ENCODE results near the gene MRPL32.
"Not testable (repeated sequence)": the region's sequence is repeated elsewhere in the genome, so short reads cannot be mapped to it uniquely, and the experiment has no call there.

MRPL32 gene

GRCh38 chr7:42931834-42932651, at the start of gene MRPL32, which contains the start of gene PSMA2:
TSS of gene MRPL32 (plus strand) at chr7:42932376. CDS start at chr7:42932387, 11 bp downstream.
TSS of gene PSMA2 (minus strand) at chr7:42932174. CDS start at chr7:42932158, 16 bp downstream.
- peak; percentile 93 for DNase-seq (ENCODE audit: extremely low spot score, insufficient read length, low read depth)
- peak; percentile 99 for FAIRE-seq

DNA sequence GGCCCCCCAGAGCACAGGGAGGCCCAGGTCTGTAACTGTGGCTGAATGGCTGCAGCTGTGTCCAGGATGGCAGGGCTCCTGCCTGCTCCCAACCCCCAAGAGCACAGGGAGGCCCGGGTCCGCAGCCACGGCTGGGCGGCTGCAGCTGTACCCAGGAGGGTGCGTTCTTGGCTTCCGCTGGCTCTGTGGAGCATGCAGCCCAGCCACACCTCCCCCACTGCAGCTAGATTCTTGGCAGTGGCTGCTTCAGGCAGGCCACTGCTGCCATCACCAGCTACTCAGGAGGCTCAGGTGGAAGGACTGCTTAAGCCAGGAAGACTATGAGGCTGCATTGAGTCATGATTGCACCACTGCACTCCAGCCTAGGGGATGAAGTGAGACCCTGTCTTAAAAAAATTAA, 48.2 kb upstream of the MRPL32 start:
- FAIRE-seq = peak; percentile 44
- DNase-seq (ENCODE audit: extremely low spot score, insufficient read length, low read depth) = no peak

GRCh38 chr7:42885183-42885582, 47.0 kb upstream of the MRPL32 start:
- FAIRE-seq; DNase-seq (ENCODE audit: extremely low spot score, insufficient read length, low read depth): not testable (repeated sequence)

GRCh38 chr7:42886129-42886528, 46.0 kb upstream of the MRPL32 start:
- no peak for FAIRE-seq
- DNase-seq (ENCODE audit: extremely low spot score, insufficient read length, low read depth) = no peak

DNA sequence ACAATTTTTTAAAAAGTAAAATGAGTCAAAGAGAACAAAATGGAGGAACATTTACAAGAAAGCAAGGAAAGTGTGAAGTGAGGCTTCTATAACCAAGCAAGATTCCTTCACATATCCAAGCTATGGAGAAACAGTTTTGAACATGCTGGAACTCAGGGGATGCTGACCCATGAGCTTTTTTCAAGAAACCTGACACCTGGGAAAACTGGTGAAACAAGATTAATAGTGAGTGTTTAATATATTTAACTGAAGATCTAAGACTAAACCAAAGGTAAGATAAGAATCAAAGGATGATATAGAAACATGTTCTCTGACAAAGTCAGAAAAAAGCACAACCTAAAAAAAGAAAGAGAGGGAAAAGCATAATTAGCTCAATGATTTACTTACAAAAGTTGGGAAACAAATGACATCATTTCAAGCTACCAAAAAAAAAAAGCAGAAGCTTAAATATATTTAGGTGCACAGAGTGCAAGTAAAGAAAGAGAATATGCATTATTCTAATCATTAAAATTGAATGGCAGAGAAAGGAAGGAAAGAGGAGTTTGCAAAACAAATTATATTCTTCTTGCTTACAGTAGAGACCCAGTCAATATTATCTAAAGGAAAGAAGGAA, 45.2 kb upstream of the MRPL32 start:
- DNase-seq (ENCODE audit: extremely low spot score, insufficient read length, low read depth) (no peak), FAIRE-seq (no peak)

- no peak for DNase-seq (ENCODE audit: extremely low spot score, insufficient read length, low read depth)
- FAIRE-seq = no peak
These were observed 38.6 kb upstream of the MRPL32 start for GRCh38 chr7:42893346-42894240.

DNA sequence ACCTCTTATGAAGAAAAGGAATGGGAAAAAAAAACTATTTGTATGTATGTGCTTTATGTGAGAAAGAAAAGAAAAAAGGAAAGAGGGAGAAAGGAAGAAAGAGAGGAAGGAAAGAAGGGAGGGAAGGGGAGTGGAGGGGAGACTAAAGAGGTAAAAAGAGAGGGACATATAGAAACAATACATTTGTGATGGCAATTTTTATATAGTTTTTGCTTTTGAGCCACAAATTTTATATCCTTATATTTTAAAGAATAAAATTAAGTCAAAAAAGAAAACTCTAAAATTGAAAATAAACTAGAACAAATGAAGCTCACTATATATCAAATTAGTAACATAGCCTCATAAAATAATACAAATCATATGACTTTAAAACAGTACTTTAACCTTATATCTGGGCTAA, 31.3 kb upstream of the MRPL32 start:
- no peak for FAIRE-seq
- no peak for DNase-seq (ENCODE audit: extremely low spot score, insufficient read length, low read depth)

GRCh38 chr7:42902331-42902730, 29.8 kb upstream of the MRPL32 start:
- no peak for DNase-seq (ENCODE audit: extremely low spot score, insufficient read length, low read depth)
- no peak for FAIRE-seq

DNA sequence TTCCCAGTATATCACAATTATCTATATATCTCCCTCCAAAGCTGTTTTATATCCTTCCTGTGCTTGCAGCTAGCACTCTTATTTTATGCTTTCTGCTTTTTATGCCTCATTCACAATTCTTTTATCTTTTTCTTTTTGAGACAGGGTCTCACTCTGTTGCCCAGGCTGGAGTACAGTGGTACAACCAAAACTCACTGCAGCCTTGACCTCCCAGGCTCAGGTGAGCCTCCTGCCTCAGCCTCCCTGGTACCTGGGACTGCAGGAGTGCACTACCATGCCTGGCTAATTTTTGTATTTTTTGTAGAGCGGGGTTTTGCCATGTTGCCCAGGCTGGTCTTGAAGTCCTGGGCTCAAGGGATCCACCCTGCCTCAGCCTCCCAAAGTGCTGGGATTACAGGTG, 26.0 kb upstream of the MRPL32 start:
- FAIRE-seq (no peak), DNase-seq (ENCODE audit: extremely low spot score, insufficient read length, low read depth) (no peak)

GRCh38 chr7:42907316-42907715, 24.9 kb upstream of the MRPL32 start:
- DNase-seq (ENCODE audit: extremely low spot score, insufficient read length, low read depth) (no peak), FAIRE-seq (no peak)

GRCh38 chr7:42910306-42910705, 21.9 kb upstream of the MRPL32 start:
- DNase-seq (ENCODE audit: extremely low spot score, insufficient read length, low read depth) = no peak
- FAIRE-seq = no peak

DNA sequence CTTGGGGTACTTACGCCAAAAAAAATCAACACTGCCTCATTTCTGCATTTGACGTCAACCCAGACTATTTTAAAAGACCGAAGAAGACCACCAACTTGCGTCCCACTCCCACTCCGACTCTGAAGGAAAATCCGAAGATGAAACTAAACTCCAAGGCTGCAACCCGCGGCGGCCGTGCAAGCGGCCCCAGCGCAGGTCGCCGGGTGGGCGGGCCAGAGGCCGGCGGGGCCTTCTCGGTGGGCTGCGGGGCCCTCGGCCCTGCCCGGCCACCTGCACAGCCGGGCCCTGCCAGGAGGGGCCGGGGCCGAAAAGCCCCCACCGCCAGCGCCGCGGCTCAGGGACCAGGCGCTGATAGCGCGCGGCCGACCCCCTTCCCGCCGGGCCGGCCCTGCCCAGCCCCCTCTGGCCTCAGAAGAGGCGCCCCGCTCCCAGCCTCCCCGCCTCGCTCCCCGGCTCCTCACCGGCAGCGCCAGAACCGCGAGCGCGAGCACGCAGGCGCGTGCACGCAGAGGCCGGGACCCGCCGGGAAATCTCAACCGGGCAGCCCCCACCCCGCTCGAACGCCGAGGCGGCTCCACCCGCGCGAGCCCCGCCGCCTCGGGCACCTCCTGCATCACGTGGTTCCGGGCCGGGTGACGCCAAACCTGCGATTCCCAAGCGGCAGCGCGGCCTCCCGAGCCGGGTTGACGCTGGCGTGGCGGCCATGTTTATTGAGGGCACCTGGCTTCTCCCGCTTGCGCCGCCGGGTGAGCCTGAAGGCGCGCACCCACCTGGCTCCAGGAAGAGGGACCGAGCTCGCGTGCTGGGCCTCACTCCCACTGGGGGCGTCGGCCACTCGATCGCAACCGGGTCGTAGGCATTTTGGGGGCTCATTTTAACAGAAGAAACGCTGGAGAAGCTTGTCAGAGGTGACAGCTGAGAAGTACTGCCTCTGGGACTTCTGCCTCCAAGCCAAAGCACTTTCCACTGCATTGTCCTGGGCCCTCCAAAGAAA, 20.4 kb upstream of the MRPL32 start, which contains the start of gene C7orf25:
Gene C7orf25 (minus strand): TSS at position 617 of the 994 bp plus-strand sequence. CDS start 1,170 bp downstream, outside the sequence.
- FAIRE-seq (peak; percentile 80), DNase-seq (ENCODE audit: extremely low spot score, insufficient read length, low read depth) (peak; percentile 84)

DNA sequence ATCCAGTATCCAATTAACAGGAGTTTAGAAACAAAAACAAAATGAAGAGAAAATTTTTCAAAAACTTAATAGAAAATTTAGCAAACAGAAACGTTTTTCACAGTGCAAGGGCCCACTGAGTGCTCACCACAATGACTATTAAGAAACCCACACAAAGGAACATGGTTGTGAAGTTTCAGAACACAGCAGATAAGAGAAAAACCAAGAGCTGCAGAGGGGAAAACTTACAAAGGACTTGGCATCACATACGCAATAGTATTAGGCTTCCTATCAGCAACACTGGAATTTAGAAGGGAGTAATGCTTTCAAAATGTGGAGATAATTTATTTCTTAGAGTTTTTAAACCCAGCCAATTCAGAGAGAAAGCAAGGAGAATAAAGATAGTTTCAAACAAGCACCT, 18.6 kb upstream of the MRPL32 start:
- DNase-seq (ENCODE audit: extremely low spot score, insufficient read length, low read depth) (no peak), FAIRE-seq (no peak)

DNA sequence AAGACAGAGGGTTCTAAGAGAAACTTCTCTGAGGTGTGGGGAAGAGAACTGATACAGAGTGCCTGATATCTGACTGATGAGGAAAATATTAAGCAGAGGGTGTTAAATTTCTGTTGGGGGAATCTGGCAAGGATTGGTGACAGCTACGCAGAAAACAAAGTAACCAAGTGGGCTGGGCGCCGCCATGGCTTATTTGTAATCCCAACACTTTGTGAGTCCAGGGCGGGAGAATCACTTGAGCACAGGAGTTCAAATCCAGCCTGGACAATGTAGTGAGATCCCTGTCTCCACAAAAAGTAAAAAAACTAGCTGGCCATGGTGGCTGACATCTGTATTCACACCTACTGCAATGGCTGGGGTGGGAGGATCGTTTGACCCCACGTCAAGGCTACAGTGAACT, 18.2 kb upstream of the MRPL32 start:
- DNase-seq (ENCODE audit: extremely low spot score, insufficient read length, low read depth) = no peak
- FAIRE-seq = no peak

DNA sequence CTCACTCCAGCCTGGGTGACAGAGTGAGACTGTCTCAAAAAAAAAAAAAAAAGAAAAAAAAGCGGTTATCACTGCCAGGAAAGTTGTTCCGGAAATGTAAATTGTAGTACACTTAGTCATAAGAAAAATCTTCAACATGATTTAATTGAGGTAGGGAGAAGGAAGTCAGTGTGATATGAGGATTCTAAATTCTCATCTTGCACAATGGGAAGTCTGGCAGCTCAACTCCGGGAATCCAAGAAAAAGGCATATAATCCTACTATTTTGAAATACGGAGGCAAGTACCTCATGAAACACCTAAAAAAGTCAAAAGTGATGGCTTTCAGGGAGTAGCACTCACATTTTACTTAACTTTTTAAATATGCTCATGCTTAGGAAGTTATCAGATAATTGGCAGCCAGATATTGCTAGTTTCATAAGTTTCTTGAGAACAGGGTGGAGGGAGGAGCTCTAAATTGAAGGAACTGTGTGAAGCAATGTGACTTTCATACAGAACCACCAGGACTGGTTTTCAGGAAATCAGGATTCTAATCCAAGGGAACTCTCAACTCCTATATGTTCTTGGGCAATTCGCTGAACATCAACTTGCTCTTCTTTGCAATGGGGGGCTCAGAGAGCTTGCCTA, 17.6 kb upstream of the MRPL32 start:
- no peak for DNase-seq (ENCODE audit: extremely low spot score, insufficient read length, low read depth)
- FAIRE-seq = no peak

DNA sequence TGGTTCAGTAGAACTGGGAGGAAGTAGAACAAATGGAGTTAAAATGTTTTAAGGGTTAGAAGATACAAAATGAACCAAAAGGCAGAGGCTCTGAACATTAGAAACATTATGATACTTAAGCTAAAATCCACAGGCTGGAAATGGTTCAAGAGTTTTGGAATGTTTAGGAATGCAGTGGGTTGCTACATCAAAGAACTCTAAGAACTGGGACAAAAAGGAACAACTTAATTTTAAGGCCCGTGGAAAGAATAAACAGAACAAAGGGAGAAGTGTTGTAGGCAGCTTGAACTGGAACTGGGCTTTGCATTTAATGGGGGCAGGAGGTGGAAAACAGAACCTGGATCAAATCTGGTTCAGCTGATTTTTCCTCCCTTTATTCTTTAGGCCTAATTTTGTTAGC, 16.8 kb upstream of the MRPL32 start:
- FAIRE-seq (no peak), DNase-seq (ENCODE audit: extremely low spot score, insufficient read length, low read depth) (no peak)

DNA sequence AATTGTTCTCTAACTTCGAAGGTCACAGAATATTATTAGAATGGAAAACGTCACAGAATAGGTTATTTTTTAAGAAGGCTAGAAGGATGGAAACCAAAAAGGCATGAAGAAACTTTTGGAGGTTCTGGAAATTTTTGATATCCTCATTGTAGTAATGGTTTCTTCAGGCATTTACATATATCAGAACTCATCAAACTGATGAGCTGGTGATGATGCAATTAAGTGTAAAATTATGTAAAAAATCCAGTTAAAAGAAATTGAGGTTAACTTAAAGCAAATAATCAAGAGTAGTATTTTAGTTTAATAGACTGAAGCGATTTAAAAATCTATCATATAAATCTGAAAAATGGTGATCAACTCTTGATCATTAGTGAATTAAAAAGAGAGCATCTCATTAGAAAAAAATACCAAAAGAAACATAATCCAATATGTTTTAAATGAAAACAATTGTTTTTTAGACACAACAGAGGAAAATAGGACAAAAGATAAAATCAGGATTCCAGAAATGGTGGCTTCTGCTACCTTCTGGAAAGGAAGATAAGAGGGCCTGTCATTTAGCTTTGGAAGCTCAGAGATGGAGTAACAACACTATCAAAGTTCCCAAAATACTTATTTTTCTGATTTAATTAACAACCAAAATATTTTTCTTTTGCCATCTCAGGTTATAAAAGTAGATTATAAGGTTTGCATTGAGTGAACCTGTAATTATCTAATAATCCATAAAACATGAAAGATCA, 10.0 kb upstream of the MRPL32 start:
- DNase-seq (ENCODE audit: extremely low spot score, insufficient read length, low read depth) (no peak), FAIRE-seq (no peak)

DNA sequence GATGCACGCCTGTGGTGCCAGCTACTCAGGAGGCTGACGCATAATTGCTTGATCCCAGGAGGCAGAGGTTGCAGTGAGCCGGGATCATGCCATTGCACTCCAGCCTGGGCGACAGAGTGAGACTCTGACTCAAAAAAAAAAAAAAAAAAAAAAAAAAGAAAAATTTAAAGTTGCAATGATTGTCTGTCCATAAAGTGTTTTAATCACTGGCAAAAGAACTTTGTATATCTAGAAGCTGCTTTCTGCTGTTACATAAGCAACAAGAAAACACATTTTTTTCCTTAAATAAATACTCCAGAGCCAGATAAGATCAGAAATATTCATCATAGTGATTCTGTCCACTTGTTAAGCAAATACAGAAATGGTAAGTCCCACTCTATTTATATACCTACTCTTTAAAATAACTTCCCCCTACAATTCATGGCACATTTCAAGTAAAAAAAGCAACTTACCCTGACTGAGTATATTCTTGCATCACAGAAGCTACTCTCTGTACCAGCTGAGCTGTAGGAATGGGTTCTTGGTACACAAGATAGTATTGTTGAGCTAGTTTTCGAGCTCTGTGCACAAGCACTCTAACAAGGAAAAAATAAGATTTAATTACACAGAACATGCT, 7.8 kb upstream of the MRPL32 start:
- DNase-seq (ENCODE audit: extremely low spot score, insufficient read length, low read depth) (no peak), FAIRE-seq (no peak)

Data from GM18507 (cell line).